WERI-Rb-1 (cell line): ENCODE measurements around the gene SKI.

Experiments
- DNase-seq: peaks from one replicate; pipeline ENCODE4 v3.0.0-alpha.2; 2020
- H3K27ac ChIP-seq: fragments of 250-450 bp; sonication (Bioruptor Pico); 2 replicates; pipeline ENCODE4 v1.5.1; 2020; ENCODE audit warnings: mild to moderate bottlenecking, moderate library complexity
- H3K27me3 ChIP-seq: fragments of 250-450 bp; sonication (Bioruptor Pico); 2 replicates; pipeline ENCODE4 v1.5.1; 2021; ENCODE audit warnings: mild to moderate bottlenecking, low read depth, moderate library complexity; ENCODE audit not compliant: insufficient read depth, severe bottlenecking
- H3K36me3 ChIP-seq: fragments of 250-450 bp; sonication (Bioruptor Pico); 2 replicates; pipeline ENCODE4 v1.5.1; 2020; ENCODE audit warnings: mild to moderate bottlenecking, moderate library complexity
- H3K4me3 ChIP-seq: 2 replicates; pipeline ENCODE4 v1.5.1; 2011; ENCODE audit warnings: low read depth, mild to moderate bottlenecking, control low read depth, low read length
- H3K9me3 ChIP-seq: fragments of 250-450 bp; sonication (Bioruptor Pico); 2 replicates; pipeline ENCODE4 v1.5.1; 2021; ENCODE audit warnings: mild to moderate bottlenecking, moderate library complexity; ENCODE audit not compliant: severe bottlenecking
- CTCF ChIP-seq: IDR thresholded peaks from 2 replicates; pipeline ENCODE4 v1.5.1; 2011; ENCODE audit warnings: low read depth, mild to moderate bottlenecking, control low read depth, inconsistent platforms, low read length

SKI gene

GRCh38 chr1:2214541-2215241 lies 13.4 kb upstream of the SKI start:
- DNase-seq, result no peak
- no peak overlapping the region for H3K4me3 ChIP-seq
- no peak for TF ChIP-seq CTCF
- no peaks in the 10 kb centered on the region for H3K27me3 ChIP-seq
- no peaks in the 10 kb centered on the region for H3K9me3 ChIP-seq
- H3K36me3 ChIP-seq, result no peaks in the 10 kb centered on the region
- no peak overlapping the region for H3K27ac ChIP-seq

DNA sequence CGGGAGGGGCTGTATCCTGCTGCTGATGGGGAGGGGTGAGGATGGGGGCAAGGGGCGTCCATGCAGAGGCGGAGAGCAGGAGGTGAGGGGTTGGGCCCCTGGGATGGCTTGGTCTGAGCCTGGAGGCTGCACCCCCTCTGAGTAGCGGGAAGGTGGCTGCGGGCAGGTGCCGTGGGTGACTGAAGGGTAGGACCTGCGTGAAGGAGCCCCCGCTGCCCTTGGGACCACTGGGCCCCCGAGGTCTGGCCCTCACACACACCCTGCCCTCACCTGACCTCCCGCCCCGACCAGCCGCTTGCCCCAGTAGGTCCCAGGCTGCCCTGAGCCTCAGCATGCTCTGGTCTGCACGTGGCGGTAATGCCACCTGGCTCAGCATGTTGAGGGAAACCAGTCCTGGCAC lies 12.8 kb upstream of the SKI start:
- no peak overlapping the region for H3K4me3 ChIP-seq
- no peak for TF ChIP-seq CTCF
- H3K27ac ChIP-seq, result no peak overlapping the region
- no peak for DNase-seq
- no peaks in the 10 kb centered on the region for H3K36me3 ChIP-seq
- no peaks in the 10 kb centered on the region for H3K27me3 ChIP-seq
- no peaks in the 10 kb centered on the region for H3K9me3 ChIP-seq

GRCh38 chr1:2215909-2216766 lies 12.0 kb upstream of the SKI start:
- H3K9me3 ChIP-seq, result no peaks in the 10 kb centered on the region
- no peaks in the 10 kb centered on the region for H3K27me3 ChIP-seq
- DNase-seq, result no peak
- no peak overlapping the region for H3K27ac ChIP-seq
- no peaks in the 10 kb centered on the region for H3K36me3 ChIP-seq
- H3K4me3 ChIP-seq, result no peak overlapping the region
- no peak for TF ChIP-seq CTCF

DNA sequence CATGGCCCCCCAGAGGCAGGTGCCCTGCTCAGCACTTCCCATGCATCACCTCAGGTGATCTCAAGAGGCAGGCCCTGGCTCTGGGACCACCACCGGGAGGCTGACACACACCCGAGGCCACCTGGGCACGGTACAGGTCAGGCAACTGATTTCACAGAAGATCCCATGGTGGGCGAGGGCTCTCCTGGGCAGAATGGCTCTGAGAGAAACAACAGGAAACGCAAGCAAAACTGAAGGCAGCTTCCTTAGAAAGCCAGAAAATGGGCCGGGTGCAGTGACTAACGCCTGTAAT lies 11.4 kb upstream of the SKI start:
- TF ChIP-seq CTCF, result no peak
- Histone ChIP-seq H3K9me3 (no peaks in the 10 kb centered on the region), H3K4me3 (no peak overlapping the region), H3K36me3 (no peaks in the 10 kb centered on the region), H3K27ac (no peak overlapping the region), H3K27me3 (no peaks in the 10 kb centered on the region)
- no peak for DNase-seq

DNA sequence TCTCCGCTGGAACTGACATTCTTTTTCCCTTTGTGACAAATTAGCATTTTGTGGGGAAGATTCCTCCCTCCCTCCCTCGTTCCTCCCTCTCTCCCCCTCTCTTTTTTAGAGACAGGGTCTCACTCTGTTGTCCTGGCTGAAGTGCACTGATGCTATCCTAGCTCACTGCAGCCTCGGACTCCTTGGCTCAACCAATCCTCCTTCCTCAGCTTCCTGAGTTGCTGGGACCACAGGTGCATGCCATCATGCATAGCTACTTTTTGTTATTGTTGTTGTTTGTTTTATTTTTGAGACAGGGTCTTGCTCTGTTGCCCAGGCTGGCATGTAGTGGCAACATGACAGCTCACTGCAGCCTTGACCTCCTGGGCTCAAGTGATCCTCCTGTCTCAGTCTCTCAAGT lies 6.8 kb upstream of the SKI start:
- Histone ChIP-seq H3K36me3 (no peaks in the 10 kb centered on the region), H3K4me3 (no peak overlapping the region)
- no peak for DNase-seq

More for the DNA sequence above, 6.8 kb upstream of the SKI start:
- Histone ChIP-seq H3K27ac (no peak overlapping the region), H3K27me3 (no peaks in the 10 kb centered on the region), H3K9me3 (no peaks in the 10 kb centered on the region)
- TF ChIP-seq CTCF, result no peak
